ENCODE results near the gene ADGRL1.
"Not testable (repeated sequence)": the region's sequence is repeated elsewhere in the genome, so short reads cannot be mapped to it uniquely, and the experiment has no call there.

Gene ADGRL1

GRCh38 chr19:14158276-14159023 is 47.5 kb downstream of the ADGRL1 start:
- DNase-seq, result no peak

DNA sequence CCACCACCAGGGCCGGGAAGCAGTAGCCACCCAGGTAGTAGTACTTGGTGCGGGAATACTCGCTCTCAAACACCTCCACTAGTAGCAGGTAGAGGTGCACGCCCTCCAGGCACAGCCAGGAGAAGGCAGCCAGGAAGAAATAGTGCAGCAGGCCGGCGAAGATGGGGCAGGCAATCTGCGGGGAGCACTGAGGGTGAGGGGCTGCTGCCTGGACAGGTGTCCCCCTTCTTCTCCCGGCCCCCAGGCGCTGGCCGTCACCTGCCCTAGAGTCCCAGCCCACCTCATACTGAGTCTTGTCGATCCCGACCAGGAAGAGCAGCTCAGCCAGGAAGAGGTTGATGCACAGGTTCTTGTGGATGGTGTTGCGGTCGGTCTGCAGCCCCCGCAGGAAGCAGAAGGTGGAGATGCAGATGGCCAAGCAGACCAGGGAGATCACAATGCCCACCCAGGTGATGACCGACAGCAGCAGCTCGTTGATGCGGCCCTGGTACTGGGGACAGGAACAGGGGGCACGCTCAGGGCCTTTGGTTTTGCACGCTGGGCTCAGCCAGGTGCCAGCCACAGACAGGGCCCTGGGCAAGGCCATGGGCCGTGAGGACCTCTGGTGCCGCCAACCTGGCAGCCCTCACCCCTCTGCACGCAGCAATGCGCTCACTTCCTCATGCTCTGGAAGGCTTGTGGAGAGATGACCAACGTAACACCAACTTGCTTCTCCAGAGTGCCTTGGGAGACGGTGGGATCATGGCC is 48.8 kb downstream of the ADGRL1 start:
- DNase-seq, result no peak

DNA sequence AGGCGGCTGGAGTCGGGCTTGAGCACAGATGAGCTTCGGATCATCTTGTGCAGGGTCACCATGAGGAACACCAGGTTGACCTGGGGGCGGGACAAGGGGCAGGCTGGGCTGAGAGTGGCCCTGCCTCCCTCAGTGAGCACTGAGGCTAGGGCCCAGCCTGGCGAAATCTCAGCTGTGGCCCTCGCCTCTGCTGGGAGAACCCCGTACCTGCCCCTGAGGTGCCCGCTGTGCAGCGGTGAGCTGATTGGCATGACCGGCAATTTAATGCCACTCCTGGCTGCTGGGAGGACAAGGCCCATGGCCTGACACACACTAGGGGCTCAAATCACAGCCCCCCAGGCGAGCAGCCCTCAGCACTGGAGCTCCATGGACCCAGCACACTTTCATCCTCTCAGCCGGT is 49.8 kb downstream of the ADGRL1 start:
- no peak for DNase-seq

GRCh38 chr19:14155371-14155770 is 50.6 kb downstream of the ADGRL1 start:
- DNase-seq, result no peak

GRCh38 chr19:14152713-14153112 is 53.3 kb downstream of the ADGRL1 start:
- no peak for DNase-seq

DNA sequence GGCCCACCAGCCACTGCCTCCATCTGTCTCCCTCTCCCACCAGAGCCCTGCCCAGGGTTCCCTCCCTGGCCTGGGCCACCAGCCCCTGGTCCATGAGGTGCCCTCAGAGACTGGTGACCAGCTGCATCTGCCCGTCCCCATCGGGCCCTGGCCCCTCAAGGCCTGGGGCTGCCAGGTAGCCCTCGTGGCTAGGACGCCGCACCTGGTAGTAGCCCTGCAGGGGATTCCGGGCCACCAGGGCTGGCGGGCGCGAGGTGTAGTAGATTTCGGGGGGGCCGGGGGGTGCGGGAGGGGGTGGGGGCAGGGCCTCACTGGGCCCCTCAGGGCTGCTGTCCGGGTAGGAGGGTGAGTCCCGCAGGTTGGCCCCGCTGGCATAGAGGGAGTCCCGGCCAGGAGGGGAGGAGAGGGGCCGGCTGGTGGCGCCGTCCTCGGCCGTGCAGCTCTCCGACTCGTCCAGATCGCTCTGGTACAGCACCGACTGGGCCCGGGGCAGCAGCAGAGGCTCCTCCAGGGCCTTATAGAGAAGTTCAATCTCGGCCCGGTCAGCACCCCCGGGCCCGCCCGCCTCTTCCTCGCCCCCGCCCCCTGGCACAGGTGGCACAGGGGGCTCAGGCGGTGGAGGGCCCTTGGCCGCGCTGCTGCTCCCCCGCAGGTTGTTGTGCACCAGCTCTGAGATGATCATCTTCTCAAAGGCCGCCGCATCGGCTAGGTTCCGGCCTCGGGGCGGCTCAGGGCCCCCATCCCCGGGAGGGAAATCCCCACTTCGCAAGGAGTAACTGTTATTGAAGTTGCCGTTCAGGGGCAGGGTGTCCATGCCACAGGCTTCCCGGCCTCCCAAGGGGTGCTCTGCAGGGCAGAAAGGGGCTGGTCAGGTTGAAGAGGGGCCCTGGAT is 55.0 kb downstream of the ADGRL1 start:
- DNase-seq, result no peak

DNA sequence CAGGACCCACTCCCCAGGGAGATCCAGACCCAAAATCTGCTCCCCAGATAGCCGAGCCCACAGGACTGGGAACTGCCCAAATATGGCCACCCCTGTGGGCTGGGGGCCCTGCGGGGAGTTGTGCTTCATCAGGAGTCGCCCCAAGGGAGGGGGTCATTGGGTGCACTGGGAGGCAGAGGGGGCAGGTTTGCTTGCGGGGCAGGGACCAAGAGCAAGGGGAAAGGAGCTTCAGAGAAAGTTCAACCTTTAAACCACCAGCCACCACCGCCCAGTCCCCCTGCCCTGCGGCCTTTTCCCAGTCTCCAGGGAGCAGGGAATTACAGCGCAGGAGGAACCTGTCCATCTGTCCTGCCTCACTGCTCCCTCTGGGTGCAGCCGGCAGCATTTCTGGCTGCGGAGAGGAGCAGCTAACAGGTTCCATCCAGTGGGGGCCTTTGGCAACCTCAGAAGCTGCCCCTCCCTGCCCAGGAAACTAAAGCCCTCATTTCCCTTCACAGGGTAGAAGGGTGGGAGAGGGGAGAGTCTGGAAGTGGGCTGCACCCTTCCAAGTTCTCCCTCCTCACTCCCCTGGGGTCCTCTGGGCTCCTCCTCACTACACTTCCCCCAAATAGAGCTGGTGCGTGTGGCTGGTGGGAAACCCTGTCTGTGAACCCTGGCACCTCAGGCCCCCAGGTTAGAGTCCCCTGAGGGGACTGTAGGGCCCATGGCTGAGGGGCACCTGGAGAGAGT is 55.8 kb downstream of the ADGRL1 start:
- no peak for DNase-seq

DNA sequence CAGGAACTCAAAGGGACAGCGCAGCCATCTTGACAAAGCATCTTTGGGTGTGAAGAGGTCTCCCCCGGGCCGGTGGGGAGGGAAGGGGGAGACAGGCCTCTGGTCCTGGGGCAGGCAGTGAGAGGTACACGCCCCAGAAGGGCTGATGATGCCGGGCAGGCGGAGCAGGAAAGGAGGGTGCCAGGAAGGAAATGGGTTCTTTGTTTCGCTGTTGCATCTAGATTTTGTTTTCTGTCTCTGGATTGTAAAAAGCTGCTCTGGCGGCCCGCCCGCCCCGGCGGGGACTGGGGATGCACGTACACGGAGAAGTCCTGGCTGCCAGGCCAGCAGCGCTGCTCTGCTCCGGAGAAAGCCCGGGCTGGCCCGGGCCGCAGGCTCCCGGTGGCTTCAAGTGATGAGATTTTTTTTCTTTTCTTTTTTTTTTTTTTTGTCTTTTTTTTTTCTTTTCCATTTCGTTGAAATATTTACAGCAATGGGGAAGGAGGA is 56.4 kb downstream of the ADGRL1 start:
- DNase-seq, result no peak

DNA sequence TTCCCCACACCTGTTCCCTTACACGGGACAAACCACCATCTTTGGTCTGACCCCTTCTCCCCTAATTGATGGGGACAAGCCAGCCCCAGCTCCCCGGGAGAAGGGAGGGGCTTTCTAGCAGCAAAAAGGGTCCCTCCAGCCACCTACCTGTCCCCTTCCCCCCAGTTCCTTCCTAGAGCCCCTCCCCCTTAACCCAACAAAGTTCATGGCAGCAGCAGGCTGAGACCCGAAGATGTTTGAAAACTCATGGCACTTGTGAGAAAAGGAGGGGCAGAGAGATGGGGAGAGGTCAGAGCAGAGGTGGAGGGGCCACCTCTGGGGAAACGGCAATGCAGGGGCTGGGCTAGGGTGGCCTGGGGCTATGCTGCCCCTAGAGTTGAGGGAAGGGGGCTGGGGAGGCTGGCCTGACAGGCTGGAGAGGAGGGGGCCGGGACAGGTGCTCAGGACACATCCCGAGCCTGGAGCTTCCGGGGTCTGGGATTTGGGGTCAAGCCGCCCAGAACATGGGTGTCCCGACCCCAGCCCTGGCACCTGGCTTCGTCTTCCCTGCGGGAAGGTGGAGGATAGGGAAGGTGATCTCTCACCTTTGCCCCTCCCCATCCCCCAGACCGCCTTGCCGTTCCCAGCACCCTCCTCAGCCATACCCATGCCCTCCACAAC is 57.1 kb downstream of the ADGRL1 start:
- DNase-seq, result no peak

- no peak for DNase-seq
Observed at GRCh38 chr19:14147797-14148605, 58.0 kb downstream of the ADGRL1 start.

DNA sequence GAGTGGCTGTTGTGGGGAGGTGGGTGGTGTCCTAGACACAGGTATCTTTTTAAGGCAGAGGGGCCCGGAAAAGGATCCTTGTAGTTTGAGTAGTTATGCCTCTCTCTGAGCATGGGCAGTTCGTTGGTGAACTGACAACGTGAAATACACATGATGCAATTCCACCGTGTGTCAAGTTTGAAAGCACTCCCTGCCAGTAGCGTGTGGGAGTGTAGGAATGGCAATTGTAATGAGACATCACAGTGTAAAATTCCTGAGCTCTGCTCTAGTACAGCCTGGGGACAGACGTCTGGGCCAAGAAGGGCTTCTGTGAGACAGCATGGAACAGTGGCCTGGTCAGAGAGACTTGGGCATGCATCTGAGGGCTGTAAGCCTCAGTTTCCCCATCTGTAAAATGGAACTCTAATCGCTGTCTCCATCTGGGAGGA is 59.2 kb downstream of the ADGRL1 start:
- no peak for DNase-seq

DNA sequence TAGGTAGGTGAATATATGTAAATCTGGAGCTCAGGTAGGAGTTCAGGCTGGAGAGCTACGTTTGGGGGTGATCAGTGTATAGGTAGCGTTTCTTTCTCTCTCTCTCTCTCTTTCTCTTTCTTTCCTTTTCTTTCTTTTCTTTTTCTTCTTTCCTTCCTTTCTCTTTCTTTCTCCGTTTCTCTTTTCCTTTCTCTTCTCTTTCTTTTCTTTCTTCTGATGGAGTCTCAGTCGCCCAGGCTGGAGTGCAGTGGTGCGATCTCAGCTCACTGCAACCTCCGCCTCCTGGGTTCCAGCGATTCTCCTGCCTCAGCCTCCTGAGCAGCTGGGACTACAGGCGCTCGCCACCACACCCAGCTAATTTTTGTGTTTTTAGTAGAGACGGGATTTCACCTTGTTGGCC is 59.8 kb downstream of the ADGRL1 start:
- not testable (repeated sequence) for DNase-seq

GRCh38 chr19:14145381-14145780 is 60.6 kb downstream of the ADGRL1 start:
- DNase-seq, result no peak

GRCh38 chr19:14142262-14143190 is 63.4 kb downstream of the ADGRL1 start:
- no peak for DNase-seq

- no peak for DNase-seq
Observed at GRCh38 chr19:14141041-14141440, 64.9 kb downstream of the ADGRL1 start.

- DNase-seq, result no peak
Observed at GRCh38 chr19:14139944-14140343, 66.0 kb downstream of the ADGRL1 start.

- no peak for DNase-seq
Observed at GRCh38 chr19:14138576-14139265, 67.2 kb downstream of the ADGRL1 start.

GRCh38 chr19:14136509-14137281 is 69.3 kb downstream of the ADGRL1 start, which contains the start of gene ASF1B:
Gene ASF1B, minus strand, starts transcription at chr19:14136589. Its CDS starts 133 bp downstream, at chr19:14136456.
- DNase-seq, result peak; percentile 99
